ENCODE results near the gene TLNRD1. TPM values are rescaled to one million over a fixed set of nuclear protein-coding genes. Genes with fewer than 3 reads are reported as not detected.

TLNRD1 gene
- total RNA-seq (2022; extraction: Qiagen RNA extraction; ENCODE audit: low read depth): 11.0 to 22.7 TPM (median 21.1 TPM) in 5 replicates

GRCh38 chr15:81000624-81001151 lies at the start of gene TLNRD1:
TLNRD1 (plus strand) TSS chr15:81000923; CDS start chr15:81002272, 1,349 bp downstream.

GRCh38 chr15:80989518-80990478 lies 10.9 kb upstream of the TLNRD1 start, which contains the start of gene MESD:
MESD (minus strand) TSS chr15:80989819; CDS start chr15:80989791, 28 bp downstream.

Other genes with a start within 250 kb of the TLNRD1 start
- 1.6 to 2.2 TPM (median 2.0 TPM) in 5 replicates for gene CEMIP, start 221.6 kb upstream of the TLNRD1 start, total RNA-seq (2022; extraction: Qiagen RNA extraction; ENCODE audit: low read depth)
- gene MESD, start 11.1 kb upstream of the TLNRD1 start, total RNA-seq (2022; extraction: Qiagen RNA extraction; ENCODE audit: low read depth): 34.2 to 39.5 TPM (median 38.9 TPM) in 5 replicates
- gene CFAP161, start 133.3 kb downstream of the TLNRD1 start, total RNA-seq (2022; extraction: Qiagen RNA extraction; ENCODE audit: low read depth): not detected in 5 replicates
- 0.09 to 0.18 TPM in 2 of 5 replicates, not detected in the others for gene IL16, start 196.0 kb downstream of the TLNRD1 start, total RNA-seq (2022; extraction: Qiagen RNA extraction; ENCODE audit: low read depth)

All from A549 treated with RU486 at 1 μM for 4 hours (cell line).